Endothelial cell (in vitro differentiated cells): ENCODE results near the gene PHC1. TPM values are rescaled to one million over a fixed set of nuclear protein-coding genes. Genes with fewer than 3 reads are reported as not detected.

ENCODE experiments used
- DNase-seq: peaks from one replicate; pipeline ENCODE4 v3.0.0; 2021; ENCODE audit warnings: low spot score
- H3K27ac Mint-ChIP-seq: one replicate; pipeline ENCODE4 v1.8.0; 2021; ENCODE audit warnings: mixed read lengths, inconsistent platforms; ENCODE audit not compliant: unreplicated experiment
- H3K27me3 Mint-ChIP-seq: one replicate; pipeline ENCODE4 v1.8.0; 2021; ENCODE audit warnings: mild to moderate bottlenecking, moderate library complexity, mixed read lengths, inconsistent platforms; ENCODE audit not compliant: unreplicated experiment
- H3K36me3 Mint-ChIP-seq: one replicate; pipeline ENCODE4 v1.8.0; 2021; ENCODE audit warnings: mild to moderate bottlenecking, low read depth, mixed read lengths, inconsistent platforms; ENCODE audit not compliant: unreplicated experiment
- H3K4me1 Mint-ChIP-seq: one replicate; pipeline ENCODE4 v1.8.0; 2021; ENCODE audit warnings: mild to moderate bottlenecking, mixed read lengths, inconsistent platforms; ENCODE audit not compliant: unreplicated experiment
- H3K4me3 Mint-ChIP-seq: one replicate; pipeline ENCODE4 v1.8.0; 2021; ENCODE audit warnings: mild to moderate bottlenecking, mixed read lengths, inconsistent platforms; ENCODE audit not compliant: unreplicated experiment
- H3K9me3 Mint-ChIP-seq: one replicate; pipeline ENCODE4 v1.8.0; 2021; ENCODE audit warnings: mixed read lengths, inconsistent platforms; ENCODE audit not compliant: unreplicated experiment
- CTCF ChIP-seq: fragments of 200-600 bp; sonication (generic); IDR thresholded peaks from one replicate; pipeline ENCODE4 v1.5.0; 2021; ENCODE audit warnings: antibody characterized with exemption; ENCODE audit not compliant: unreplicated experiment
- total RNA-seq: library from RNA; stranded (reverse); fragmentation: NEBNext Ultra II Directional; extraction: Animal tissue kit (Norgen Biotek cat#: 25700); gene quantifications from one replicate; pipeline ENCODE4 v1.2.1, GENCODE V29; 2021; ENCODE audit not compliant: unreplicated experiment

The PHC1 gene
- total RNA-seq, 1 donor from 2014 or later: 55.3 TPM

- TF ChIP-seq CTCF: no peak
Observed at GRCh38 chr12:8871068-8871467, 43.2 kb upstream of the PHC1 start.

GRCh38 chr12:8876887-8877286 lies 37.4 kb upstream of the PHC1 start:
- DNase-seq: no peak
- Mint-ChIP-seq H3K27me3 (peaks cover 3% of the 10 kb centered on the region), H3K4me1 (no peaks in the 10 kb centered on the region), H3K27ac (no peak overlapping the region), H3K4me3 (no peak overlapping the region), H3K9me3 (no peaks in the 10 kb centered on the region), H3K36me3 (no peaks in the 10 kb centered on the region)
- TF ChIP-seq CTCF: no peak

More at GRCh38 chr12:8871068-8871467, 43.2 kb upstream of the PHC1 start:
- Mint-ChIP-seq H3K4me3 (no peak overlapping the region), H3K9me3 (no peaks in the 10 kb centered on the region), H3K27me3 (peaks cover 5% of the 10 kb centered on the region), H3K4me1 (no peaks in the 10 kb centered on the region), H3K27ac (no peak overlapping the region), H3K36me3 (no peaks in the 10 kb centered on the region)
- no peak for DNase-seq

- no peak for TF ChIP-seq CTCF
- Mint-ChIP-seq H3K4me1 (no peaks in the 10 kb centered on the region), H3K27me3 (no peaks in the 10 kb centered on the region), H3K36me3 (no peaks in the 10 kb centered on the region), H3K9me3 (no peaks in the 10 kb centered on the region), H3K27ac (no peak overlapping the region), H3K4me3 (no peak overlapping the region)
- no peak for DNase-seq
Observed at GRCh38 chr12:8886502-8887284, 27.6 kb upstream of the PHC1 start.

GRCh38 chr12:8887285-8887715 lies 27.0 kb upstream of the PHC1 start:
- H3K4me3 Mint-ChIP-seq: no peak overlapping the region
- H3K27ac Mint-ChIP-seq: no peak overlapping the region
- peaks cover 1% of the 10 kb centered on the region for H3K27me3 Mint-ChIP-seq
- TF ChIP-seq CTCF: no peak
- H3K9me3 Mint-ChIP-seq: no peaks in the 10 kb centered on the region
- no peaks in the 10 kb centered on the region for H3K36me3 Mint-ChIP-seq
- H3K4me1 Mint-ChIP-seq: no peaks in the 10 kb centered on the region
- DNase-seq: no peak

- Mint-ChIP-seq H3K27ac (peak overlapping the region; percentile 90), H3K4me3 (peak overlapping the region; percentile 94), H3K9me3 (no peaks in the 10 kb centered on the region), H3K27me3 (peaks cover 1% of the 10 kb centered on the region), H3K36me3 (no peaks in the 10 kb centered on the region), H3K4me1 (no peaks in the 10 kb centered on the region)
- TF ChIP-seq CTCF: peak; percentile 99
- DNase-seq: peak; percentile 75
Observed at GRCh38 chr12:8890313-8891085, 23.8 kb upstream of the PHC1 start.
